ENCODE data around the gene STAM2.

Gene STAM2

DNA sequence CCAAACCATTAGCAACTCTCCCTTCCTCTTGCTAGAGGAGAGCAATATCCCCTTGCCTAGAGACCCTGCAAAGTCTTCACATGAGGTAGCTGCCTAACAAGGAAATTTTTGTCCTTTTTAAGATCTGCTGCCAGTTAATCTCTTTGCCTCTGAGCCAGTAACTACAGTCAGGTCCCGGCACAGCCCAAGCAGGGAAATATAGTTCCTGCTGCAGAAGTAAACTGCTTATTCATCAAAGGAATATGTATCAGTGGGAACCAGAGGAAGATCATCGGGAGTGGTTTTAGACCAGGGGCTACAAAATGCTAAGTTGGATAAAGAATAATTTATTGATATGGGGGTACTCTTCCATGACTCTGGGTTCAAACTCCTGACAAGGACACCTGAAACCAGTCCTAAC lies 107.3 kb downstream of the STAM2 start:
- DNase-seq = no peak

DNA sequence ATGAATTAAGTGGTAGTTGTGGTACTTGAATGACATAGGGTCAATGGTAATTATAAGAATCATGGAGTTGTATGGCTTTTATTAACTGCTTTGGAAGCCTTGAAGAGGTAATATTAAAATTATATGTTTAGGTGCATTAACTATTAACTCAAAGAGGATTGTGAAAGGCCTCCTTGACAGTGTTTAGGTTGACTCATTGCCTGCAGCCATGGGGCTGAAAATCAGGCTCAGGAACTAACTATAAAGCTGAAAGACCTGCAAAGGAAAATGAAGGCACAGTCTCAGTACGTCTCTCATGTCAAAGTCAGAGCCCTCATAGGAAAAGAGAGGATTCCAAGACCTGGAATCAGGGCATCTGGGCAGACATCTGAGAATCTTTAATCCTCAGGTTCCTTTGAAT lies 107.7 kb downstream of the STAM2 start:
- DNase-seq = no peak

Measured in fibroblast of upper back skin (primary cell).